T-helper 22 cell (primary cell): Measurements from ENCODE around the gene THSD4.
"Not testable (repeated sequence)": the region's sequence is repeated elsewhere in the genome, so short reads cannot be mapped to it uniquely, and the experiment has no call there.

Experiments
- DNase-seq: peaks from one replicate; pipeline ENCODE4 v3.0.0-alpha.2; 2020; ENCODE audit warnings: low read depth

The THSD4 gene

GRCh38 chr15:71192816-71193215, 77.5 kb downstream of the THSD4 start:
- no peak for DNase-seq

GRCh38 chr15:71194286-71194685, 79.0 kb downstream of the THSD4 start:
- no peak for DNase-seq

DNA sequence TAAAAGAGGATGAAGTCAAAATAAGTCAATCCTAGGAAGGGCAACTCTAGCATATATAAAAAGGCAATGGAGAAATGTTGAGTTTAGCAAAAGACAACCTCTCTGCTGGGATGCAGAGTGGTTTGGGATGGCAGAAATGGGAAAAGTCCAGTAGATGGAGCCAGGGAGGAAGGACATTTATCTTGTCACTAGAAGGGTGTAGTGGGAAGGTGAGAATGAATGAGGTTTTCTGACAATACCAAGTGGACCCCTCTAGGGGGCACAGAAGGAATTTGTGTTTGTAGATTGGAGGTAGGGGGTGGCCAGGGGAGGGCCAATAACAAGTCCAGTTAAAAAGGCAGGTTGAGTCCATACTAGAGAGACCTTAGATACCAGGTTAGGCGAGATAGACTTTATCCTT, 80.0 kb downstream of the THSD4 start:
- no peak for DNase-seq

DNA sequence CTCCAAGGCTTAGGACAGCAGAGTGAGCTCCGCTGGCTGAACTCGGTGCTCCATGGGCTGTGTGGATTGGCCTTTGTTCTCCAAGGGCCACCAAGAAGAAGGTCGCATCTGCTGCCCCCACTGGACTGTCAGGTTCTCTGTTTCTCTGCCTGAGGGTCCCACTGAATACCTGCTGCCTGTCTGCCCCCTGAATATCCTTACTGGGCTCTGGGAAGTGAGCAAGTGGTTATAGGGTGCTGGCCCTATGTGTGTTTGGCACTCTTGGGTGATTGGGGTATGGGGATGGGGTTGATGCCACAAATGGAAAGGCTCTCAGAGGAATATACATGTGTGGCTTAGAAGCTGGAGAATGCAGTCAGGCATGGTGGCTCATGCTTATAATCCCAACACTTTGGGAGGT, 82.3 kb downstream of the THSD4 start:
- DNase-seq: no peak

GRCh38 chr15:71198846-71199245, 83.6 kb downstream of the THSD4 start:
- no peak for DNase-seq

- DNase-seq: no peak
These were observed 84.4 kb downstream of the THSD4 start for GRCh38 chr15:71199384-71200351.

GRCh38 chr15:71201477-71201876, 86.2 kb downstream of the THSD4 start:
- no peak for DNase-seq

DNA sequence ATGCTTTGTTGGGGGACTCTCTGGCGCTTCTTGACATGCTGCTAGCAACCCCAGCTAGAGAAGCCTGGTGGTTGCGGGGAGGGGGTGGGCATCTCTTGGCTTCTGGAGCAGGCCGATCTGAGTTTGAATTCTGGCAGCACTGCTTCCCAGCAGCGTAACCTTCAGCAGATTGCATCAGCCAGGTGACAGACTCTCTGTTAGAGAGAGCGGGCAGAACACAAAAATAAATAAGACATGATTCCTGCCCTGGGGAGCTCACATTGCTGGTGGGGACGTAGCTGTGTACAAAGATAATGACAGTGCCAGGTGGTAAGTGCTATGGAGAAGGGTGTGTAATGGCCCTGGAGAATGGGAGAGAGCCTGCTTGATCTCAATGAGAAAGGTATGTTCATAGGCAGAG, 87.4 kb downstream of the THSD4 start:
- DNase-seq: no peak

DNA sequence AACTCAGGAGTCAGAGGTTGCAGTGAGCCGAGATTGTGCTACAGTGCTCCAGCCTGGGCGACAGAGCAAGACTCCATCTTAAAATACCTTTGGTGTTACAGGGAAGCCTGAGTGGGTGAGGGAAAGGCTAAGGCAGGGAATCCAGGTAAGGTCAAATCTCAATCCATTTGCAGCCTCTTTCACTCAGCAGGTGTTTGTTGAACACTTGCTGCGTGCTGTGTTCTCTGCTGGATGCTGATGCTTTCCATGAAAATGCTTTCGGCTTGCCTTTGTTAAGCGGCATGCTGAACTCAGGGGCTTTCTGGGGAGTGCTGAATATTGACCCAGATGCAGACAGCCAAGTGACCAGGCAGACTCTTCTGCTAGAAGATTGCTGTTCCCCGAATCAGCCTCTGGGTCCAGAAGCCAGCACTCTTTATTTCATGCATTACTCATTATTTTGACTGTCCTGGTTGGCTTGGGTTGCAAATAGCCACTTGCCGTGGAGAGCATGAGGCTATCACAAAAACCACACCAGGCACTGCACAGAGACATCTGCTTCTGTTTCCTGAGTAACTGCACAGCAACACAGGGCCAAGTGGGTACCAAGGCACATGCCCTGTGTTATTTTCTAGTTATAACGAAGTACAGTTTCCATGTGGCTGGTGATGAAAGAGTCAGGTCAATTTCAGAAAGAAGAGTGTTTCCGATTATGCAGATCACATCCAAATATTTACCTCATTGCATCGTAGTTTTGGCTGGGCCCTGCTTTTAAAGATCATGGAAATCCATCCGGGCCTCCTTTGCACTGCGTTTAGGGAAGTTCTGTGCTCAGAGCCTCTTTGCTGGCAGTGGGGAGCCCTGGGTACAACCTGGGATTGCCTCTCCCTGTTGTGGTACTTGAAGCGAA, 88.6 kb downstream of the THSD4 start:
- no peak for DNase-seq

DNA sequence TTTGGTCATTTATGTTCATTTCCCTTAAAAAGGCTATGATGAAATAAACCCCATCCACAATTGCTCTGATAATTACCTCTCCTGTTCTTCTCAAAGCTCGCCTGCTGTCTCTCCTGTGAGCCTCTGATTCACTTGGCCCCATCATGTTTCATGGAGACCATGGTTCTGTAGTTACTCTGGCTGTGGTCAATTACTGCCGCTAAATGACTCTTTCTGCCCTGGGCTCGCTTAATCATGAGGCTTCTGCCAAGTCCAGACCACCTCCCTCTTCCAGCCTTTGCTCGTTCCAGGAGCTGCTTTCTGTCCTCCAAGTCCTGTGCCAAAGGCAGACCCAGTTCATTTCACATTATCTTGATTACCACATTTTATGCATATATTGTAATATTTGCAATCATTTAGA, 91.9 kb downstream of the THSD4 start:
- no peak for DNase-seq

- DNase-seq: no peak
These were observed 96.9 kb downstream of the THSD4 start for GRCh38 chr15:71212146-71212545.

- DNase-seq: not testable (repeated sequence)
These were observed 98.7 kb downstream of the THSD4 start for GRCh38 chr15:71213943-71214342.

GRCh38 chr15:71215126-71215894, 100.0 kb downstream of the THSD4 start:
- no peak for DNase-seq

DNA sequence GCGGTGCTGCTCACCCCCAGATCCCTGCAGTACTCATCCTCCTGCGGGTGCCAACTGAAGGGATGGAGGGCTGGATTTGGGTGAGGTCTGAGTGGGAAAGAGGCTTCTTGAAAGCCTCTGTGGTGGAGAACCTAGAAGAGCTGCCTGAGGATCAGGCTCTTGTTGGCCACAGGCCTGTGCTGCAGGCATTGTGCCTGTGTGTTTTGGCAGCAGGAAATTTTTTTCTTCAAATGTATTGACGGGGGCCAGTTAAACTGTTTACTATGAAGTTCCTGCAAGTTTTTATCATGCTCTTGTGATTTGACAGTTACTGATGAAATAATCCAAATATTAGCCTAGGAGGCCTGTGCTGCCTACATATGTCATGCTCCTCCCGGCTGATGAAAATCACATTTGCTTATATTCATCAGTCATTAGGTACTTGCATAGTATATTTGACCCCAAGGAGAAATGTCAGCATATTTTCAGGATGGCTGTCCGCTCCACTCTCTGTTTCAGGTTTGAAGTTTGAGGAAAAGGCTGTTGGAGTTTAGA, 103.1 kb downstream of the THSD4 start:
- DNase-seq: no peak

DNA sequence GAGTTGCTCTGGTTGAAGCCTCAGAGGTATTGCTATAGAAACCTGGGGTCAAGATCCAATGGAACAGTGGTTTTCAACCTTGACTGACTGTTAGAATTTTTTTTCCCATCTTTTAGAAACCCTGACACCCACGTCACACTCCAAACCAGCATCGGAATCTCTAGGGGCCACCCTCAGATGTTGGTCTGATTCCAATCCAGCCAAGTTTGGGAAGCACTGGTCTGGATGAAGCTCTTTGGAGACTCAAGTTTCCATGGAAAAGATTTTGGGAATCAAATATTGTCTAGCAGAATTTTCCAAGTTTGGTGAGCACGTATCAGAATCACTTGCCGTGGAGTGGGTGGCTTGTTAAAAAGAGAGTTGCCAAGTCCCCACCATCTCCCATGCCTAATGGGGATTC, 103.8 kb downstream of the THSD4 start:
- no peak for DNase-seq

GRCh38 chr15:71219645-71220044, 104.4 kb downstream of the THSD4 start:
- DNase-seq: no peak

- no peak for DNase-seq
These were observed 105.6 kb downstream of the THSD4 start for GRCh38 chr15:71220828-71221227.

- DNase-seq: no peak
These were observed 106.1 kb downstream of the THSD4 start for GRCh38 chr15:71221417-71221816.

- no peak for DNase-seq
These were observed 108.2 kb downstream of the THSD4 start for GRCh38 chr15:71223516-71223915.

DNA sequence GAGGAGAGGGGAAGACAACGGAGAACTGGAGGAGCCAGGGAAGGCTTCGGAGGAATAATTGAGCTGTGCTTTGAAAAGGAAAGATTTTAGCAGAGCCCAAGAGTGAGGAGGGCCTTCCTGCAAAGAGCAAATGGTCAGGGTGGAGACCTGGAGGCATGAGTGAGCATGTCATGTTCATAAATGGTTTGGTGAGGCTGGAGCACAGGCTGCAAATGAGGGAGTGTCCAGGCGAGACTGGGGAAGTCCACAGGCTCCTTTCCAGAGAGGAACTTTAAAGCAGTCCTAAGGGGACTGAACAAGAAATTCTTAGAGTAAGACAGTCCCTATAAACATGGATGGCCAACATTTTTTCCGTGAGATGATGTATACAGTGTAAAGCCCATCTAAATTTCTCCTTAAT, 108.8 kb downstream of the THSD4 start:
- DNase-seq: no peak

DNA sequence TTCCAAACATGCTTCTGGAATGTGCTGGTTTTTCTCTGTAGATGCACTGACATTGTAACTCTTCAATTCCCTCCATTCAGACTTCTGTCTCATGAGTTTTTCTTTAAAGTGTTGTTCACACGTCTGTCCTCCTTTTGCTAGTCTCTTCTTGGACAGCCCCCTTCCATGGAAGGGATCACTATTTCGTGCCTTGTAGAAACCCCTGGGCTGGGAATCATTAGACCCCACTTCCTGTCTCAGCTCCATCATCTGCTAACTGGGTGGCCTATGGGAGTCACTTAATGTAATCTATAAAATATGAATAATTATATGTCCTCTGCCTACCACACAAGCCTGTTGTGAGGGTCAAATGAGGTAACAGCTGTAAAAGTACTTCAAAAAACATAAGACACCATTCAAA, 110.6 kb downstream of the THSD4 start:
- DNase-seq: no peak
